Activated CD4-positive, alpha-beta T cell treated with anti-CD3 and anti-CD28 coated beads, Interleukin-2, amount 50 U/mL, for 16 hours (primary cell): Measurements from ENCODE around the gene SERPINC1.
"Not testable (repeated sequence)": the region's sequence is repeated elsewhere in the genome, so short reads cannot be mapped to it uniquely, and the experiment has no call there.

Experiments used
- DNase-seq: peaks from one replicate; pipeline ENCODE4 v3.0.0-alpha.2; 2020

SERPINC1 gene

GRCh38 chr1:173888749-173889148 lies 28.4 kb downstream of the SERPINC1 start:
- no peak for DNase-seq

- DNase-seq: no peak
Measured at GRCh38 chr1:173887627-173888026, 29.5 kb downstream of the SERPINC1 start.

GRCh38 chr1:173886746-173887611 lies 30.1 kb downstream of the SERPINC1 start:
- no peak for DNase-seq

GRCh38 chr1:173884701-173885100 lies 32.4 kb downstream of the SERPINC1 start:
- DNase-seq: no peak

GRCh38 chr1:173881117-173881516 lies 36.0 kb downstream of the SERPINC1 start:
- DNase-seq: not testable (repeated sequence)

- no peak for DNase-seq
Measured at GRCh38 chr1:173878251-173878650, 38.9 kb downstream of the SERPINC1 start.

- DNase-seq: no peak
Measured at GRCh38 chr1:173876732-173877131, 40.4 kb downstream of the SERPINC1 start.

GRCh38 chr1:173871500-173871899 lies 45.6 kb downstream of the SERPINC1 start:
- no peak for DNase-seq

- no peak for DNase-seq
Measured at GRCh38 chr1:173871091-173871490, 46.0 kb downstream of the SERPINC1 start.

- DNase-seq: peak; percentile 91
Measured at GRCh38 chr1:173870252-173871075, 46.7 kb downstream of the SERPINC1 start.

GRCh38 chr1:173869021-173869359 lies 48.1 kb downstream of the SERPINC1 start:
- no peak for DNase-seq

- peak; percentile 97 for DNase-seq
Measured at GRCh38 chr1:173868266-173869020, 48.7 kb downstream of the SERPINC1 start, which contains the start of gene ZBTB37. Gene ZBTB37 (plus strand): TSS chr1:173868380. CDS start chr1:173870226, 1,846 bp downstream.

GRCh38 chr1:173867753-173868265 lies 49.3 kb downstream of the SERPINC1 start, which contains the start of gene GAS5:
Gene GAS5 (minus strand): TSS chr1:173867989.
- DNase-seq: peak; percentile 100

GRCh38 chr1:173867141-173867752 lies 49.9 kb downstream of the SERPINC1 start:
- peak; percentile 42 for DNase-seq

GRCh38 chr1:173866413-173867115 lies 50.6 kb downstream of the SERPINC1 start:
- DNase-seq: peak; percentile 25

- DNase-seq: peak; percentile 31
Measured at GRCh38 chr1:173865468-173866164, 51.5 kb downstream of the SERPINC1 start.

- peak; percentile 34 for DNase-seq
Measured at GRCh38 chr1:173864179-173864867, 52.8 kb downstream of the SERPINC1 start.

GRCh38 chr1:173863224-173864161 lies 53.6 kb downstream of the SERPINC1 start:
- DNase-seq: peak; percentile 26

- DNase-seq: peak; percentile 63
Measured at GRCh38 chr1:173862769-173863223, 54.3 kb downstream of the SERPINC1 start.
